HepG2 (cell line): ENCODE measurements around the gene TTBK2. TPM values are rescaled to one million over a fixed set of nuclear protein-coding genes. Genes with fewer than 3 reads are reported as not detected.

Experiments
- ATAC-seq: fragments of 200-7000 bp; cut with Tn5 transposase; 3 replicates; pipeline ENCODE4 v1.9.1; 2020; ENCODE audit warnings: mild to moderate bottlenecking, moderate library complexity
- BruUV-seq: library from RNA; stranded (reverse); fragments of 400-500 nt; replicated peaks from 2 replicates; lab custom pipeline; 2021; lab: Mats Ljungman, UMichigan
- CTCF ChIA-PET: fragments of 300-600 bp; formaldehyde crosslinking; extraction: SDS; loops from one replicate; lab custom pipeline; 2021; ENCODE audit warnings: low total read pairs, inconsistent platforms, low intra/inter-chr PET ratio; lab: Yijun Ruan, JAX
- POLR2A ChIA-PET: fragments of 350-600 bp; sonication (Branson Sonifier 250); formaldehyde crosslinking; loops from one replicate; lab custom pipeline; 2020; ENCODE audit warnings: antibody characterized with exemption, inconsistent platforms; lab: Yijun Ruan, JAX
- DNase-seq: peaks from one replicate; pipeline ENCODE4 v3.0.0-alpha.2; 2015; ENCODE audit warnings: low spot score
- FAIRE-seq: peaks from 3 replicates; lab custom pipeline; 2011; peaks lifted over from hg19 to GRCh38; lab: Jason Lieb, UNC
- H2AFZ ChIP-seq: one replicate; pipeline ENCODE4 v1.6.1; 2011; ENCODE audit warnings: low read length, inconsistent platforms
- H3K27ac ChIP-seq: fragments of 300-600 bp; 3 replicates; pipeline ENCODE4 v1.8.0; 2011; ENCODE audit warnings: mixed run types, mild to moderate bottlenecking, mixed read lengths, low read length, inconsistent platforms; ENCODE audit not compliant: insufficient read depth; ENCODE audit errors: extremely low read length
- H3K27me3 ChIP-seq, 2 experiments: fragments of 200-600 bp in 1 of 2; 2 replicates in 1 of 2; 3 replicates in 1 of 2; pipeline versions ENCODE4 v1.6.0 to v1.8.0; 2011; ENCODE audit warnings: low read length in 2 of 2, mild to moderate bottlenecking in 2 of 2, moderate library complexity in 2 of 2, inconsistent platforms in 1 of 2; ENCODE audit not compliant: insufficient read depth in 2 of 2, control insufficient read depth in 1 of 2
- H3K36me3 ChIP-seq, 2 experiments: fragments of 200-600 bp in 1 of 2; replicated peaks in 1 of 2; 2 replicates in 1 of 2; 3 replicates in 1 of 2; pipeline versions ENCODE4 v1.5.1 to v1.8.0; 2011; ENCODE audit warnings: low read length in 2 of 2, inconsistent platforms in 1 of 2; ENCODE audit not compliant: insufficient read depth in 2 of 2, control insufficient read depth in 1 of 2
- H3K4me1 ChIP-seq: 2 replicates; pipeline ENCODE4 v1.5.1; 2012; ENCODE audit warnings: low read length, inconsistent platforms; ENCODE audit not compliant: insufficient read depth
- H3K4me2 ChIP-seq: 2 replicates; pipeline ENCODE4 v1.6.0; 2011; ENCODE audit warnings: low read depth, low read length, inconsistent platforms
- H3K4me3 ChIP-seq, 3 experiments: fragments of 200-600 bp in 1 of 3; sonication (generic), shearing (Covaris generic) in 1 of 3; replicated peaks in 1 of 3; 2 replicates each; pipeline ENCODE4 v1.5.1; 2011 to 2016; ENCODE audit warnings: low read length in 3 of 3, inconsistent platforms in 2 of 3, low read depth in 2 of 3, mild to moderate bottlenecking in 2 of 3, control low read depth in 1 of 3, mixed read lengths in 1 of 3; ENCODE audit not compliant: insufficient read depth in 1 of 3
- H3K79me2 ChIP-seq: one replicate; pipeline ENCODE4 v1.6.1; 2011; ENCODE audit warnings: low read length, inconsistent platforms; ENCODE audit not compliant: insufficient read depth
- H3K9ac ChIP-seq: 2 replicates; pipeline ENCODE4 v1.6.0; 2011; ENCODE audit warnings: mild to moderate bottlenecking, low read depth, low read length, inconsistent platforms; ENCODE audit not compliant: insufficient read depth
- H3K9me3 ChIP-seq: 2 replicates; pipeline ENCODE4 v1.5.1; 2012; ENCODE audit warnings: mild to moderate bottlenecking, low read length
- H4K20me1 ChIP-seq: 2 replicates; pipeline ENCODE4 v1.6.0; 2011; ENCODE audit warnings: inconsistent platforms, mild to moderate bottlenecking, low read length, moderate library complexity; ENCODE audit not compliant: insufficient read depth
- AKAP8 ChIP-seq: sonication (generic); formaldehyde crosslinking; IDR thresholded peaks from 2 replicates; pipeline ENCODE4 v1.5.1; 2020; ENCODE audit warnings: mild to moderate bottlenecking, missing genetic modification reagents
- BHLHE40 ChIP-seq: IDR thresholded peaks from 2 replicates; pipeline ENCODE4 v1.6.1; 2011; ENCODE audit warnings: low read length, improper control_type of control experiment
- FOSL2 ChIP-seq: sonication (generic); formaldehyde crosslinking; IDR thresholded peaks from 2 replicates; pipeline ENCODE4 v1.4.0; 2020; ENCODE audit warnings: missing genetic modification reagents
- IRF2 ChIP-seq: IDR thresholded peaks from 2 replicates; pipeline ENCODE4 v1.6.1; 2018; ENCODE audit warnings: missing genetic modification reagents, missing compliant biosample characterization
- JUN ChIP-seq: sonication (generic); formaldehyde crosslinking; IDR thresholded peaks from 2 replicates; pipeline ENCODE4 v1.4.0; 2020; ENCODE audit warnings: mild to moderate bottlenecking, missing genetic modification reagents
- MTA1 ChIP-seq: sonication (generic); formaldehyde crosslinking; IDR thresholded peaks from 2 replicates; pipeline ENCODE4 v1.4.0; 2020; ENCODE audit warnings: missing genetic modification reagents, mild to moderate bottlenecking, borderline replicate concordance
- MYNN ChIP-seq: sonication (generic); formaldehyde crosslinking; IDR thresholded peaks from 2 replicates; pipeline ENCODE4 v1.4.0; 2020; ENCODE audit warnings: mild to moderate bottlenecking, low read depth, missing genetic modification reagents
- PREB ChIP-seq: sonication (generic); formaldehyde crosslinking; IDR thresholded peaks from 2 replicates; pipeline ENCODE4 v1.4.0; 2020; ENCODE audit warnings: missing genetic modification reagents
- RARA ChIP-seq: IDR thresholded peaks from 2 replicates; pipeline ENCODE4 v1.6.1; 2016; ENCODE audit warnings: missing genetic modification reagents, missing compliant biosample characterization
- ZC3H4 ChIP-seq: sonication (generic); formaldehyde crosslinking; IDR thresholded peaks from 2 replicates; pipeline ENCODE4 v1.4.0; 2020; ENCODE audit warnings: missing genetic modification reagents, borderline replicate concordance
- ZKSCAN5 ChIP-seq: sonication (generic); formaldehyde crosslinking; IDR thresholded peaks from 2 replicates; pipeline ENCODE4 v1.5.1; 2020; ENCODE audit warnings: mild to moderate bottlenecking, missing genetic modification reagents
- ZMYM2 ChIP-seq: sonication (generic); formaldehyde crosslinking; IDR thresholded peaks from 2 replicates; pipeline ENCODE4 v1.8.0; 2022; ENCODE audit warnings: mild to moderate bottlenecking, missing genetic modification reagents
- ZNF275 ChIP-seq: sonication (generic); formaldehyde crosslinking; IDR thresholded peaks from 2 replicates; pipeline ENCODE4 v1.8.0; 2022; ENCODE audit warnings: missing genetic modification reagents, mild to moderate bottlenecking, inconsistent platforms, borderline replicate concordance
- ZNF382 ChIP-seq: sonication (generic); formaldehyde crosslinking; IDR thresholded peaks from 2 replicates; pipeline ENCODE4 v1.5.0; 2020; ENCODE audit warnings: missing genetic modification reagents, mild to moderate bottlenecking, borderline replicate concordance
- ZNF460 ChIP-seq: sonication (generic); formaldehyde crosslinking; IDR thresholded peaks from 2 replicates; pipeline ENCODE4 v1.5.1; 2020; ENCODE audit warnings: missing genetic modification reagents, mild to moderate bottlenecking, borderline replicate concordance
- ZNF558 ChIP-seq: sonication (generic); formaldehyde crosslinking; IDR thresholded peaks from 2 replicates; pipeline ENCODE4 v1.9.0; 2022; ENCODE audit warnings: mild to moderate bottlenecking, missing genetic modification reagents, borderline replicate concordance
- ZNF564 ChIP-seq: sonication (generic); formaldehyde crosslinking; IDR thresholded peaks from 2 replicates; pipeline ENCODE4 v1.8.1; 2023; ENCODE audit warnings: mild to moderate bottlenecking, missing genetic modification reagents
- ZNF615 ChIP-seq: sonication (generic); formaldehyde crosslinking; IDR thresholded peaks from 2 replicates; pipeline ENCODE4 v1.5.0; 2020; ENCODE audit warnings: mild to moderate bottlenecking, missing genetic modification reagents, borderline replicate concordance
- ZNF652 ChIP-seq: IDR thresholded peaks from 2 replicates; pipeline ENCODE4 v1.6.1; 2016; ENCODE audit warnings: low read depth, borderline replicate concordance
- ZNF770 ChIP-seq: sonication (generic); formaldehyde crosslinking; IDR thresholded peaks from 2 replicates; pipeline ENCODE4 v1.5.0; 2020; ENCODE audit warnings: mild to moderate bottlenecking, missing genetic modification reagents
- WGBS: methylation state at CpG from one replicate; pipeline ENCODE4 v1.1.6; 2017; ENCODE audit warnings: low lambda C conversion rate; 5-methylcytosine and 5-hydroxymethylcytosine counted together
- in situ Hi-C: cut with HindIII; loops from 2 replicates; pipeline ENCODE4 v1.10.0; 2017; ENCODE audit warnings: low pct_unique_long_range_greater_than_20kb; ENCODE audit not compliant: extremely low pct_ligation_motif_present
- intact Hi-C: fragments of 100-400 bp; cut with micrococcal nuclease; formaldehyde crosslinking; loops from one replicate; pipeline ENCODE4 v1.10.0; 2022; ENCODE audit not compliant: unreplicated experiment
- polyA plus RNA-seq, 8 experiments: library from polyadenylated mRNA; depleted of rRNA in 3 of 8; stranded (reverse) in 7 of 8; unstranded in 1 of 8; fragments of >200 nt; fragmentation: Illumina TruSeq in 4 of 8; extraction: Trizol in 4 of 8; gene quantifications; 2 replicates each; pipeline versions ENCODE4 v1.2.1 to v1.2.3, GENCODE V29; 2011 to 2016; ENCODE audit warnings: low read depth in 4 of 8, missing spikeins in 1 of 8, mixed read lengths in 1 of 8; ENCODE audit not compliant: insufficient read depth in 1 of 8
- total RNA-seq, 5 experiments: library from RNA; depleted of rRNA; stranded (reverse); fragments of >200 nt; fragmentation: Illumina TruSeq; extraction: Trizol; gene quantifications; 2 replicates each; pipeline ENCODE4 v1.2.3, GENCODE V29; 2016; ENCODE audit warnings: low read depth in 1 of 5

TTBK2 gene
- total and polyA plus RNA-seq, 2 of the 13 experiments (the other 11 are each of a cell fraction or from before 2014, with no cell fraction given): 5.1 to 7.4 TPM

- no peak for TF ChIP-seq ZNF558 (CRISPR knock-in tag)
- TF ChIP-seq AKAP8: no peak
- TF ChIP-seq MYNN (CRISPR knock-in tag): no peak
- TF ChIP-seq ZNF652 (CRISPR knock-in tag): no peak
- TF ChIP-seq MTA1: no peak
- TF ChIP-seq ZNF564: no peak
Observed at GRCh38 chr15:42937143-42937542, 16.6 kb upstream of the TTBK2 start (continued).

DNA sequence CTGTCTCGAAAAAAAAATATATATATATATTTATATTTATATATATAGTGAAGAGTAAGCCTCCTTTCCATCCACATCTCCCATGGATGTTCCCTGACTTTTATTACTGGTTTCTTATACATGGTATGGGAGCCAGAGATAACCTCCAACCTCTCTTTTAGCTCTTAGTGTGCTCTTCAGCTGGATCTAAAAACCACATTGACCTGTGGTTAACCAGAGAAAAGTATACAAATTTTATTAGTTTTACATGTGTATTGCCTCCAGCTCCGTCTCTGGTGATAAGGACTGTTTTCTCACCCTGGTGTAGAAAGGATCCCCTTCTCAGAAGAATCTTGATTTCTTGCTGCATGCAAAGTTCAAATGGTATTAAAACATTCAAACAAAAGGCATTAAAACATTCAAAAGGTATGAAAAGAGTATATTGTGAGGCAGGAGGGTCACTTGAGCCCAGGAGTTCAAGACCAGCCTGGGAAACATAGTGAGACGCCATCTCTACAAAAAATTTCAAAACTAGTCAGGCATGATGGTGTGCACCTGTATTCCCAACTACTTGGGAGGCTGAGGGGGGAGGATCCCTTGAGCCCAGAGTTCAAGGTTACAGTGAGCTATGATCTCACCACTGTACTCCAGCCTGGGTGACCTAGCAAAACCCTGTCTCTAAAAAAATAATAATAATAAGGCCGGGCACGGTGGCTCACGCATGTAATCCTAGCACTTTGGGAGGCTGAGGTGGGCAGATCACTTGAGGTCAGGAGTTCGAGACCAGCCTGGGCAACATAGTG, 13.5 kb upstream of the TTBK2 start:
- in situ Hi-C loops: no loop called here
- Histone ChIP-seq H3K27ac (no peak overlapping the region), H3K36me3 (no peaks in the 10 kb centered on the region), H4K20me1 (no peaks in the 10 kb centered on the region), H3K4me1 (peaks cover 27% of the 10 kb centered on the region), H3K9ac (no peak overlapping the region), H2AFZ (no peak overlapping the region), H3K79me2 (no peaks in the 10 kb centered on the region), H3K9me3 (no peaks in the 10 kb centered on the region), H3K4me2 (no peak overlapping the region), H3K4me3 (no peak overlapping the region), H3K27me3 (no peaks in the 10 kb centered on the region)
- CTCF ChIA-PET: no interaction called here
- 21% methylated on average over 7 of the region's 7 CpGs for WGBS
- POLR2A ChIA-PET: no interaction called here
- FAIRE-seq (no peak), DNase-seq (peak; percentile 48), ATAC-seq (peak; percentile 39; the same call in 1 of the 3 replicates)
- BruUV-seq: no TSS peak
- intact Hi-C loops: no loop called here
- TF ChIP-seq ZNF275 (CRISPR knock-in tag): no peak
- peak; percentile 62; the same call in 1 of the 2 replicates for TF ChIP-seq ZNF460 (CRISPR knock-in tag)
- TF ChIP-seq FOSL2 (CRISPR knock-in tag): 0 out of 2 replicates have a peak, but pooled peaks have one; percentile 9
- TF ChIP-seq RARA: peak; percentile 36; the same call in 1 of the 2 replicates
- TF ChIP-seq ZNF615: no peak
- no peak for TF ChIP-seq PREB (CRISPR knock-in tag)
- no peak for TF ChIP-seq ZC3H4 (CRISPR knock-in tag)
- TF ChIP-seq ZNF382 (CRISPR knock-in tag): no peak
- 0 out of 2 replicates have a peak, but pooled peaks have one; percentile 27 for TF ChIP-seq JUN (CRISPR knock-in tag)
- no peak for TF ChIP-seq IRF2 (CRISPR knock-in tag)
- TF ChIP-seq ZKSCAN5 (CRISPR knock-in tag): no peak
- TF ChIP-seq ZMYM2: 0 out of 2 replicates have a peak, but pooled peaks have one; percentile 31
- TF ChIP-seq BHLHE40: no peak
- TF ChIP-seq ZNF770: peak; percentile 73
